GM10847 (cell line): Measurements from ENCODE around the gene SMOC2.

ENCODE experiments used
- POLR2A ChIP-seq: IDR thresholded peaks from 2 replicates; pipeline ENCODE4 v1.6.1; 2011; ENCODE audit not compliant: insufficient read length; ENCODE audit errors: extremely low read depth

SMOC2 gene

GRCh38 chr6:168451805-168452517 lies 11.0 kb downstream of the SMOC2 start:
- no peak for TF ChIP-seq POLR2A

GRCh38 chr6:168452685-168453377 lies 11.8 kb downstream of the SMOC2 start:
- no peak for TF ChIP-seq POLR2A

- TF ChIP-seq POLR2A: no peak
These were observed 15.0 kb downstream of the SMOC2 start for GRCh38 chr6:168455847-168456530.

GRCh38 chr6:168456907-168457652 lies 16.1 kb downstream of the SMOC2 start:
- TF ChIP-seq POLR2A: no peak

GRCh38 chr6:168457653-168457934 lies 16.6 kb downstream of the SMOC2 start:
- TF ChIP-seq POLR2A: no peak

- TF ChIP-seq POLR2A: no peak
These were observed 17.1 kb downstream of the SMOC2 start for GRCh38 chr6:168458101-168458500.

GRCh38 chr6:168459572-168459971 lies 18.6 kb downstream of the SMOC2 start:
- no peak for TF ChIP-seq POLR2A

- TF ChIP-seq POLR2A: no peak
These were observed 21.4 kb downstream of the SMOC2 start for GRCh38 chr6:168462289-168462853.

- no peak for TF ChIP-seq POLR2A
These were observed 23.6 kb downstream of the SMOC2 start for GRCh38 chr6:168464546-168464945.

GRCh38 chr6:168468045-168468444 lies 27.1 kb downstream of the SMOC2 start:
- TF ChIP-seq POLR2A: no peak

GRCh38 chr6:168469521-168469920 lies 28.5 kb downstream of the SMOC2 start:
- TF ChIP-seq POLR2A: no peak

GRCh38 chr6:168469926-168470325 lies 28.9 kb downstream of the SMOC2 start:
- no peak for TF ChIP-seq POLR2A

- no peak for TF ChIP-seq POLR2A
These were observed 31.4 kb downstream of the SMOC2 start for GRCh38 chr6:168472363-168472762.

- TF ChIP-seq POLR2A: no peak
These were observed 32.2 kb downstream of the SMOC2 start for GRCh38 chr6:168473197-168473596.
